Activated gamma-delta T cell treated with anti-CD3 and anti-CD28 coated beads, Interleukin-2, amount 50 U/mL, for 16 hours (primary cell): ENCODE measurements around the gene CALHM5.
A peak's percentile ranks its signal among the peaks of the same experiment; 100 is the strongest.

ENCODE experiments used
- DNase-seq: peaks from one replicate; pipeline ENCODE4 v3.0.0-alpha.2; 2020; ENCODE audit warnings: low read depth

The CALHM5 gene

DNA sequence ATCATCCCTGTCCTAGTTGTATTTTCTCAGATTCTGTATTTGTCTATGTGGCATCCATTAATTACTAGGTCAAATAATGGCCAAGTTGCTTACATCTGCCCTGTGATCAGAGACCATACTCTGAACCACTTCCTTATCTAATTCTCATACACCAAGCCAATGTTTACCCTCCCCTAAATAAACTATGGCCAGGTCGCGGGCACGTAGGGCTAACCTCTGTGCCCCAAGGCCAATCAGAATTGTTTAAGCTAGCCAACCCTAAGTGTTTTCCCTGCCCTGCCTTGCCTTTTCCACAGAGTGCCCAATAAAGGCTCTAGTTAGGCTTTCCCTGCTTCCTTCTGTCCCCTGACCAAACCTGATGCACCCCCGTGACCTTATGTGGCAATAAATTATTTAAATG is 39.4 kb downstream of the CALHM5 start:
- DNase-seq = no peak

DNA sequence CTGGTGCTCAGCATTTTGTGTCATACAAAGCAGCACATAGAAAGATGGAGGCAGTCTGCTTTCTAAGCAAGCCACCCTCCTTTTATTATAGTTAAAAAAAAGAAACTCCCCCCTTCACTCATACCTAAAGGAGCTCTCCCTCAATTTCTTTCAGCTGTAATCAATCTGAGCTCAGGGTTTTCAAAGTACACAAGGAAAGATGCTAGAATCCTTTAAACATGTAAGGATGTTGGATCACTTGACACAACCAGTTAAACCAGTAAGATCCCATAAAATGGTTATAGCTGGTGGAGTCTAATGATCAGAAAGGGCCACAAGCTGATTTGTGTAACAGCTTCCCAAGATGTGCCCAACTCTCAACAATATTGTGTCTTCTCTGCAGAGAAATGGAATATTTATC is 42.0 kb downstream of the CALHM5 start, which contains the start of gene CALHM4:
CALHM4 (plus strand) TSS at position 301 of the 400 bp plus-strand sequence; CDS start at position 344, 43 bp downstream.
- no peak for DNase-seq

DNA sequence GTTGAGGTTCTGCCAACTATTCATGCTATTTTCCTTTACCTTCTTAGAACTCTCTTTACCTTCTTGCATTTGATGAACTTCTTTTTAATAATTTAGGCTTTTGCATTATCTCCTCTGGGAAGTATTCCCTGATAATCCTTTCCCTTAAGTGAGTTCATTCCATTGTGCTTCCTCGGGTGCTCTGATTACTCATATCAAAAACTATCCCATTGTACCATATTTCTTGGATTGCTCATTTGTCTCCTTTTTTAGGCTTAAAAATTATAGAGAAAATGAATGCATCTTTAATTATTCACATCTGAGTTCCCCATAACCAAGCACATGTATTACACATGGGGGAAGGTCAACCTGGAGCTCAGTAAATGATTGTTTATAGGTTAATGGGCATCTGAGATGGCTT is 44.6 kb downstream of the CALHM5 start:
- DNase-seq = no peak

DNA sequence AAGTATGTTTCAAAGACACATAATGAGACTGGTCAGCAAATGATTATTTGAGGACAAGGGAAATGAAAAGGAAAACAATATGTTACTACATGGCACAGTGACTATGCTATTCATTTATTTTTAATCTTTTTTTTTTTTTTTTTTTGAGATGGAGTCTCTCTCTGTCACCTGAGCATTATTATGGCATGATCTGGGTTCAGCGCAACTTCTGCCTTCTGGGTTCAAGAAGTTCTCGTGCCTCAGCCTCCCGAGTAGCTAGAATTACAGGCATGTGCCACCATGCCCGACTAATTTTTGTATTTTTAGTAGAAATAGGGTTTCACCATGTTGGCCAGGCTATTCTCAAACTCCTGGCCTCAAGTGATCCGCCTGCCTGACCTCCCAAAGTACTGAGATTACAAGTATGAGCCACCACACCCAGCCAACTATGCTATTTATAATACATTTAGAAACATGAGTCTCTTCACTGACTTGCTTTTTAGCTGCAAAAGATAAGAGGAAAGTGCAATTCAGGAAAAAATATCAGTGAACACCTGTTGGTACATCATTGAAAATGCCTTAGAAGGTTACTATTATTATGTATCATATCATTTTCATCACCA is 45.5 kb downstream of the CALHM5 start:
- DNase-seq = no peak

DNA sequence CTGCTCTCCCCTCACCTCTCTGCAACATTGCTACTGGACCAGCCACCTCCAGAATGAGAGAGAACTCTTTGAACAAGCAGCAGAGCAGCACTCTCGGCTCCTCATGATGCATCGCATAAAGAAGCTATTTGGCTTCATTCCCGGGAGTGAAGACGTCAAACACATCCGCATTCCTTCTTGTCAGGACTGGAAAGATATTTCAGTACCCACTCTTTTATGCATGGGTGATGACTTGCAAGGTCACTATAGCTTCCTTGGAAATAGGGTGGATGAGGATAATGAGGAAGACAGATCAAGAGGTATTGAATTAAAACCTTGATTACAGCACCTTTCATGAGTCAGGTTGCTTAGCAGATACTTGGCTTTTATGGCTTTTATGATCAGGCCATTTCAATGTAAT is 46.5 kb downstream of the CALHM5 start:
- no peak for DNase-seq

DNA sequence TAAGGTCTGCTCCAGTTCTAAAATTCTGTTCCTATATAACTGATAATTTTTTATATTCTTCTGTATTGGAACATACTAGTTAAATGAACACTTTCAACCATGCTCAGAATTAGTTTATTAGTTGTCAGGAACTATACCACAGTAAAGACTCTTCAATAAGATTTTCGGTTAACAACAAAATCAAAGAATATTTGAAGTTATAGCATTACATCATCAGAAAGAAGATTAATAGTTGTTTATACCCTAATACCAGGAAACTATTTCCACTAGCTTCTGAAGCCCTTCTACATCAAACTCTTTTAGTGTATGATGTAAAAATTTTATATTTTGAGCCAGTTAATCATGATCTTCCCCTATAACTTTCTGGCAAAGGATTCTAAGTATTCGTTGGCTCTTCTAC is 48.7 kb downstream of the CALHM5 start:
- DNase-seq = no peak

DNA sequence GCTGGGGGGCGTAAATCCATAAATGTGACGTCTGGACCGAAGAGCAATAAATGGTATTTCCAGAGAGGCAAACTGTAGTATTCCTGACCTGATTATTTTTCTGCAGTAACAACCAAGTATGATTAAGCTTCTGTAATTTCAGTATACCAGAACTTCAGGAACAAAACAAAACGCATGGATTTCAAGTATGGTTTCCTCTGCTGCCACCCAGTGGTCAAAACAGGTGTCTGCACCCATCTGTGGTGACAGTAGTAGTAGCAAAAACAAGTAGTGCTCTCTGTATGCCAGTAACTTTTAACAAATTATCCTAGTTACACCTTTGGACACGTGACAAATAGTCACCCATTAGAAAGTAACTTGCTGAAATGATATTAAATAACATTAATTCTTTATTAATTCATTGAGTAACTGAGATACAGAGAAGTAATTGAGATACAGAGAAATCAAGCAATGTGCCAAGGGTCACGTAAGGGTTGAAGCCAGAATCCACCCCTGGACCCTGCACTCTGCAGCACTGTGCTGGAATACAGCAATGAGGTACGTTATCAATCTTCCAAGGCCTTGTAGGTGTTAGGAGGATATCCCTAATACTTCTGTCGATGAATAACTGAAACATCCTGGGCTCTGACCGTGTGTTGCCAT is 50.1 kb downstream of the CALHM5 start:
- DNase-seq = peak; percentile 43

DNA sequence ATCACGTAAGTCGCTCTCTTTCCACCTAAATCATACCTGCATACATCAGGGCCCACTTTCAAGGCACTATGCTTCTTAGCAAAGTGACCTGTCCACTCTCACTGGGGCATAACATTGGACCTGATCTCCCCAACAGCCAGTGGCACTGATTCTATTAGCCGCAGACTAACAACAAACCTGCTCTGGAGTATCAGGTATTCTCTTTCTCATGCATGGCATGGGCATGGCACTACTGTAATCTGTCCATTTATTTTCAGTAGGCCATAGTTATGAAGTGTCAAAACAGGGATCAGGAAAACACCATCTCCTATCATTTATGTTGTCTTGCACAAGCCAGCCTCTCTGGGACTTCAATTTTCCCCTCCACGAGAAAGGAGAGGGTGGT is 50.6 kb downstream of the CALHM5 start:
- no peak for DNase-seq

DNA sequence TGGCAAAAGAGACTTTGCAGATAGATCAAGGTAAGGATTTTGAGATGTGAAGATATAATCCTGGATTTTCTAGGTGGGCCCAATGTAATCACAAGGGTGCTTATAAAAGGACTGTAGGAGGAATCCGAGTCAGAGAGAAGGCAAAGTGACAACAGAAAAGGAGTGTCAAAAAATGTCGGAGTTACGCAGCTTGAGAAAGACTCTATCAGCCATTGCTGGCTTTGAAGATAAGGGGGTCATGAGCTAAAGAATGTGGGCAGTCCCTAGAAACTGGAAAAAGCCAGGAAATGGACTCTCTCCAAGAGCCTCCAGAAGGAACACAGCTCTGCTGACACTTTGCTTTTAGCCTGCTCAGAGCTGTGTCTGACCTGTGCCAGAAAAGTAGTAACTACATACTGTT is 51.2 kb downstream of the CALHM5 start:
- no peak for DNase-seq

DNA sequence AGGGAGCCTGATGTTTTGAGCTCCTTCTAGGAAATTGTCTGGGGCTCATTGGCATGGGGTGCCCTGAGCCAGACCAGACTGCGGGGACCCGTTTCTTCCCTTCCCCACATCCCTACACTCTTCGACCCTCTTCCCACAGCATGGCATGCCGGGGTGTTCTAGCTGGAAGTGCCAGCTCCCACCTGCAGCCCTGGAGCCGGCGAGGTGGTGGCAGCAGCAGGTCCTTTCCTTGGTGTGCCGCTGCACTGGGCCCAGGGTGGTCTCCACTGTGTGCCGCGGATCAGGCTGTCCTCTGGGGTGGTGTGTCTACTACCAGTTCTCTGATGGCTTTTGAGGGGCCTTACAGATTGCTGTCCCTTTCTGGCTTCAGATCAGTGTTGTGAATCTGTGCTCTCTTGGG is 52.4 kb downstream of the CALHM5 start:
- DNase-seq = no peak

DNA sequence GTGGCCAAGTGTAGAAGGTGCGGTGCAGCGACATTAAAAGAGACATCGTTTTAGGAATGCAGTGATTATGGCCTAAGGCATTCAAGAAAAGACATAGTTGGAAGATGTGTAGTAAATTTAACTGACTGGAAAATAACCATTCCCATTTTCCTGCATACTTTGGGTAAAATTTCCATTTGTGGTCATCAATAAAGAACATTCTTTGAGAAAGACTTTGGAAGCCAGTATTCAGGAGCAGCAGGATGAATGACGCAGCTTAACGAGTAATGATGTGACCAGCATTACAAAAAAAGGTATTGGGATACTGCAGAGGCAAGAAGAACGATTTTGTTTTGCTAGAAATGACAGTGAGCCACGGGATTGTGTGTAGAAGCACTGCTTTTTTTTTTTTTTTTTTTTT is 52.9 kb downstream of the CALHM5 start:
- no peak for DNase-seq

DNA sequence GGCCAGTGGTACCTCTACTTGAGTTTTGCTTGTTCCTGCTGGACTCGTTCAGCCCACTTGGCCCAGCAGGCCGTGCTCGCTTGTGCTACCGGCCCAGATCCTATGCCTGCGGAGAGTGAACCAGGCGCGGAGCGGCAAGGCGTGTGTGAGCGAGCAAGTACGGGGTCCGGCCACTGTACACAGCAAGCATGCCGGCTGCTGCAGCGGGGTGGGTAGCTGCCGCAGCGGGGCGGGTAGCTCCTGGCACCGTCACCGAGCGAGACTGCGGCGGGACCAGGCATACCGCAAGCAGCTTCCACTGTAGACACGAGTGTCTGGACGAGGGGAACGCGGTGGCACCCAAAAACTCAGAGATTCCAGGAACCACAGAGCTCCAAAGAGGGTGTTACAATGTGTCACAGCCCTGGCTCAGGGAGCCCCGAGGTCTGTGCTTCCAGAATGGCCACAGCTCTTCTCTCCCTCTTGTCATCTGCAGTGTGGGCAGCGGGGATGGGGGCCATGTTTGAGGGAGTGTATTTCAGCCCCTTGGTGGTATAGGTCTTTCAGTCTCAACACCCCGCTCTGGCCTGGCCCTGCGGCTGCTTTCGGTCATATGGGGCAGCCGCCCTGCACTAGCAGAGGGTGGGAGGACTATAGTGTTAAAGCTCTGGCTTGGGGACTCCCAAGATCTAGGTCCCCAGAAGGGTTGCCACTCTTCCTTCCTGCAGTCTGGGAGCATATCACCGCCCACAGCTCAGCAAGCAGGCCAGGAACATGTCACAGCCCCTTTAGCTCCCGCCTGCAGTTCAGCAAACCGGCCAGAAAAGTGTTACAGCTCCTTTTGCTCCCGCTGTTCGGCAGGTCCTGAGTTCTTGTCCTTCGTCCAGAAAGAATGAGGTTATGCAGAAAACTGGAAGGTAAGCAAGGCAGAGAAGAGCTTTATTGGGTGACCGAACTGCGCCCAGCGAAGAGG is 53.8 kb downstream of the CALHM5 start:
- DNase-seq = no peak

DNA sequence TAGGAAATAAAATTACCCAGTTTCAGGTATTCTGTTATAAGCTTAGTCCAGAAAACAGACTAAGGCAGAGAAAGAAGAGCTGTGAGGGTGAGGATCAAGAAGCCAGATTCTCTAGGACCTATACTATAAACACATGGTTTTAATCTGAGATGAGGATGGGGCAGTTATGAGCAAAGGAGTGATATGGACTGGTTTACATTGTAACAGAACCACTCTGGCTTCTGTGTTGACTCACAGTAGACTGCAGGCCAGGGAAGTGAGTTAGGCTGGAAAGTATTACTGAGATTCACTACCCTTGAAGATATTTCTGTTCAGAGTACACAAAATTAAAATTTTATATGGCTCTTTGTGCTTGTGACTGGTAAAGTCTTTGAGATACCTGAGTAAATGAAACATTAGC is 56.7 kb downstream of the CALHM5 start:
- no peak for DNase-seq

DNA sequence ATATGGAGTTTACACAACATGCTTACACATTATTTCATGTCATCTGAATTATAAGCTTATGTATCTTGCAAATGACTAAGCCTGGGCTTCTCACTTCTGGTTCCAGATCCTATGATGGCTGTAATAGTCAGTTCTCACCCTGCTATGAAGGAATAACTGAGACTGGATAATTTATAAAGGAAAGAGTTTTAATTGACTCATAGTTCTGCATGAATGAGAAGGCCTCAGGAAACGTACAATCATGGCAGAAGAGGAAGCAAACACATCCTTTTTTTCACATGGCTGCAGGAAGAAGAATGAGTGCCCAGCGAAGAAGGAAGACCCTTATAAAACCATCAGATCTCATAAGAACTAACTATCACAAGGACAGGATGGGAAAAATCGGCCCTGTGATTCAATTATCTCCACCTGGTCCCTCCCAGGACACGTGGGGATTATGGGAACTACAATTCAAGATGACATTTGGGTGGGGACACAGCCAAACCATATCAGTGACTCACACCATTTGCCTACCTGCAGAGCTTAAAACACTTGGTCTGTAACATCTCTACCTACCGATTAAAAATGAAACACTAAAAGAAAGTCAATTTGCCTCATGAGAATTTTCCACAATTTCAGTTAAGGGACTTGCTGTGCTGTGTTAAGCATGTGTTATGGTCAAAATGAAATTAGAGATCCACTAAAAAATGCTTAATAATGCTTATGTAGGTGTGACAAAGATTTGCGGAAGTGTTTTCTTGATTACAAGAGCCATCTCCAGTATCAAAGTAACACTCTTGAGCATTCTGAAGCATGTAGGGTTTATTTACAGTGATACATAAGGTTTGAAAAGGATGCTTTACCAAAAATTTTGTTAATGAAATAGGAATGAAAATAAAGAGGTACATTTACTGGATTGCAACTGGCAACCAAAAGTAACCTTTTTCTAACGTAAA is 57.6 kb downstream of the CALHM5 start:
- no peak for DNase-seq

DNA sequence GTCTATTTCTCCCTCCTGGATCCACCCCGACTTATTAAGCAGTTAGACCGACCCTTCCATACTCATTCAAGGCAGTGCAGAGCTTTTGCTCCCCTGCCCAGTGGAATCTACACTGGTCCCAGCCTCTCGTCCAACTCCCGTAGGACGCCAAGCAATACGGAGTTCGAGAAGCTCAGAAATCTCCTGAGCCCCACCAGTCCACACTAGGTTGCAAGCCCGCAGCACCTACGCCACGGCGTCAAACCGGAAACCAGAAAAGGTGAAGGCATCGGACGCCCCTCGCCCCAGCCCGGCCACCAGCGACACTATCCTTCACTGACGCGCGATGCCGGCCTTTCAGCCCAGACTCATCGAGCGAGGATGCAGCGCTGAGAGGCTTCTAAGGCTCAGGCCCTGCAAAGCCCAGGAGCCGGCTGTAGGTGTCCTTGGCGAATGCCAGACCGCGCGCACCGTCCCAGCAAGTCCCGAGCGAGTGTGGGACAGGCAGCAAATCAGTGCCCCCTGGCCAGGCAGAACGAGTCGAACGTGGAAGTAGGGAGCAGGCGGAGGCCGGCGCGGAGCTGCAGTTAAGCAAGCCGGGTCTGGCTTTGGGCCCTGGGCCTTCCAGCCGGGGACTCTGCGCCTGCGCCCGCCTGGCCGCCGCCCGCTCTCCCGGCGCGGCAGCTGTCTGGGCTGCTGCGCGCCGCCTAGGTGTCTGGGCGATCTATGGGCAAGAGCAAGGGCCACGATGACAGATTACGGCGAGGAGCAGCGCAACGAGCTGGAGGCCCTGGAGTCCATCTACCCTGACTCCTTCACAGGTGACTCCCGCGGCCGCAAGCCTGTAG is 59.6 kb downstream of the CALHM5 start, which contains the start of gene RWDD1:
RWDD1 (plus strand) TSS at position 649 of the 827 bp plus-strand sequence; CDS start at position 728, 79 bp downstream.
- DNase-seq = peak; percentile 97

DNA sequence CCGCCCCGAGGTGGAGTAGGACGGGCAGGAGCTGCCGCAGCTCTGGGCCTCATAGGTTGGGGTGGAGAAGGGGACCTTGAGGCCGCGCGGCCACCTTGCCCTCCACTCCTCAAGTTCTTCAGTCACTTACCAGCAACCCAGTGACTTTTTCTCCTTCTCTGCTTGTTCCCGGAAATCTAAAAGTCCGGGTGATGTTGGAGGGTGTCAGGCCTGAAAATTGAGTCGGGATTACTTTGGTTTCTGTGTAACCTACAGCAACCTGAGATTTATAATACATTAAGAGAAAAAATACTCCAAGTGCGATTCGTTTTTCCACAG is 60.2 kb downstream of the CALHM5 start:
- DNase-seq = no peak

DNA sequence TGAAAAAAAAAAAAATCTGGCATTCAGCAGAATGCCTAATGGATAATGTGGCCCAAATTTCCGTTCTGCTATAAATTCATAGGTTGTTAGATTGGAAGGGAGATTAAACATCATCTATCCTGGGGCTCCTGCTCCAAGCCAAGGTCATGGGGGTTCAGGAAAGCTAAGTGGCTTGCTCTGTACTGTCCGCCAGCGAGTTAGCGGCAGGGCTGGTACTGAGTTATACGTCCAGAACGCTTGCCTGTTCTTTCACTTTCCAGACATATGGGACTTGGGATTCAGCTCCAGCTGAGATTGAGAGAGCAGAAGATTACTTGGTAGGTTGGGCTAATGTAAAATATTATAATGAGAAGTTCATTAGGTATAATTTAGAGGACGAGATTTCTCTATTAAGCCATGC is 60.7 kb downstream of the CALHM5 start:
- DNase-seq = no peak
